Spinal cord (tissue), 10 donors: ENCODE results near the gene PAX3. TPM values are rescaled to one million over a fixed set of nuclear protein-coding genes. Genes with fewer than 3 reads are reported as not detected.

Experiments used
- DNase-seq, 6 donors: peaks; one replicate each; pipeline versions ENCODE4 v3.0.0 to v3.0.0-alpha.2; 2013 to 2015; ENCODE audit warnings: low spot score in 6 of 6, low read depth in 4 of 6
- H3K27ac ChIP-seq: one replicate; pipeline ENCODE4 v1.5.1; 2013; ENCODE audit warnings: low read depth, low read length, control low read depth
- H3K27me3 ChIP-seq: one replicate; pipeline ENCODE4 v1.6.1; 2013; ENCODE audit warnings: low read length; ENCODE audit not compliant: control insufficient read depth, insufficient read depth
- H3K36me3 ChIP-seq: one replicate; pipeline ENCODE4 v1.6.1; 2013; ENCODE audit warnings: low read length; ENCODE audit not compliant: control insufficient read depth, insufficient read depth
- H3K4me1 ChIP-seq: one replicate; pipeline ENCODE4 v1.6.1; 2013; ENCODE audit warnings: low read length; ENCODE audit not compliant: control insufficient read depth, insufficient read depth
- H3K4me3 ChIP-seq: one replicate; pipeline ENCODE4 v1.5.1; 2013; ENCODE audit warnings: low read depth, low read length, control low read depth
- H3K9me3 ChIP-seq: one replicate; pipeline ENCODE4 v1.6.1; 2013; ENCODE audit warnings: low read length; ENCODE audit not compliant: control insufficient read depth, insufficient read depth
- WGBS: methylation state at CpG from one replicate; pipeline ENCODE4 v1.1.5; 2013; ENCODE audit warnings: missing lambda C conversion rate; ENCODE audit not compliant: insufficient coverage; 5-methylcytosine and 5-hydroxymethylcytosine counted together
- polyA plus RNA-seq, 2 donors: library from polyadenylated mRNA; unstranded; fragments of 120-200 nt; gene quantifications; one replicate each; pipeline ENCODE4 v1.2.1, GENCODE V29; 2013; ENCODE audit not compliant: insufficient read length in 2 of 2
- total RNA-seq, 2 donors: library from RNA; depleted of rRNA in 1 of 2; stranded (reverse); fragments of 120-200 nt in 1 of 2; fragments of >200 nt in 1 of 2; gene quantifications; one replicate each; pipeline versions ENCODE4 v1.2.3 to v1.2.4, GENCODE V29; 2013 to 2014
- donor health status: healthy.

The PAX3 gene
- total and polyA plus RNA-seq, 4 donors = 9.4 to 14.2 (median 12.7) TPM

DNA sequence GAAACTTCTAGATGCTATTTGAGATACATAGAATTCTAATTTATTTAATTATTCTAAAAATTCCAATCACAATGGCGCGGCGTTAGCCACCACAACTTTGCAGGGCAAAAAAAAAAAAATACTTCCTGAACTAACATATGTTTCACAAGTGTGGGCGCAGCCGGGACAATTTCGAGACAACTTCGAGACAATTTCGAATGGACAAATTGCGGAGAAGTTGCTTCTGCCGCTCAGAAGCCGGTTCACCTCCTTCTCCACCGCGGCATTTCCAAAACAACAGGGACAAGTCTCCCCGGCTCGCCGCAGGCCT, 842 bp downstream of the PAX3 start:
- Histone ChIP-seq H3K4me1 (peaks cover 68% of the 10 kb centered on the region), H3K36me3 (peaks cover 18% of the 10 kb centered on the region), H3K4me3 (peak overlapping the region; percentile 71), H3K9me3 (no peaks in the 10 kb centered on the region), H3K27ac (peak overlapping the region; percentile 92), H3K27me3 (peaks cover 100% of the 10 kb centered on the region)
- no peak for DNase-seq
- 9% methylated on average over 13 of the region's 16 CpGs for WGBS

DNA sequence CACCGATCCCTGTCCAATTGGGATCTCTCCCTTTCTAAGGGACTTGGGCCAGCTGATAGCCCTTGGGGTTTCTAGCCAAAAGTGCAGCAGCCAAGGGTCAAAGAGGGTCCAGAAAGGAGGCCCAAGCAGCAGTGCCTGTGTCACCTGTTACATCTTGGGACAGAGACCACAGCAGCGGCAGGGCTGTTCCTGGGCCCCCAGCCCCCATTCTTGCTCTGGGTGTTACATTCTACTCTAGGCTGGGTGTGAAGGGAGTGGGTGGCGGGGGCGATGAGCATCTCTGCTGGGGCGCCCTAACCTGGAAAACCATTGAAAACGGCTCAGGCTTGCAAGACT, 1.2 kb downstream of the PAX3 start:
- H3K9me3 ChIP-seq = no peaks in the 10 kb centered on the region
- H3K36me3 ChIP-seq = peaks cover 18% of the 10 kb centered on the region
- 0% methylated on average over 1 of the region's 6 CpGs for WGBS
- peak overlapping the region; percentile 92 for H3K27ac ChIP-seq
- peaks cover 100% of the 10 kb centered on the region for H3K27me3 ChIP-seq
- H3K4me3 ChIP-seq = peak overlapping the region; percentile 71
- H3K4me1 ChIP-seq = peaks cover 69% of the 10 kb centered on the region
- DNase-seq = no peak

DNA sequence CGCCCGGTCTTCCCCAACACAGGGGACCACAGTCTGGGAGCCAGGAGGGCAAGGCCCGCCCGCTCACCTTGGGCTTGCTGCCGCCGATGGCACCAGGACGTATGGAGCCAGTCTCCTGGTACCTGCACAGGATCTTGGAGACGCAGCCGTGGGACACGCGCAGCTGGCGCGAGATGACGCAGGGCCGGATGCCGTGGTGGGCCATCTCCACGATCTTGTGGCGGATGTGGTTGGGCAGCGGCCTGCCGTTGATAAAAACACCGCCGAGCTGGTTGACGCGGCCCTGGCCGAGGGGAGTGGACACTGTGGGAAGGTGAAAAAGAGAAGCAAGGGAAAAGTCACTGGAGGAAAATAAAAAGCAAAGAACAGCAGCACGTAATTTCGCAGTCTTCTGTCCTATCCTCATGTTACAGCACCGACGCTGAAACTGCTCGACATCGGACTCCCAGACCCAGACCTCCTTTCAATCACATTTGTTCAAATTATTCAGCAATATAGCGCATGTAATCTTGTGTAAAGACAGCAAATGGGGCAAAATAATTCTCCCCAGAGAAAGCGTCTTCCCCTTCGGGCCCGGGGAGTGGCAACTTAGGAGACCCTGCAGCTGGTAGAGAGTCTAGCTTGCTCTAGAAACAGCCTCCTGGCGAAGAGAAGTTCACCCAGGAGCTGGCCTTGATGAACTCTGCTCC, 1.7 kb downstream of the PAX3 start:
- H3K4me3 ChIP-seq = peak overlapping the region; percentile 71
- peaks cover 67% of the 10 kb centered on the region for H3K4me1 ChIP-seq
- H3K36me3 ChIP-seq = peaks cover 18% of the 10 kb centered on the region
- peak in 1 of 6 donors; percentile 27 for DNase-seq
- WGBS = 7% methylated on average over 36 of the region's 36 CpGs
- peaks cover 100% of the 10 kb centered on the region for H3K27me3 ChIP-seq
- peak overlapping the region; percentile 92 for H3K27ac ChIP-seq
- H3K9me3 ChIP-seq = no peaks in the 10 kb centered on the region

DNA sequence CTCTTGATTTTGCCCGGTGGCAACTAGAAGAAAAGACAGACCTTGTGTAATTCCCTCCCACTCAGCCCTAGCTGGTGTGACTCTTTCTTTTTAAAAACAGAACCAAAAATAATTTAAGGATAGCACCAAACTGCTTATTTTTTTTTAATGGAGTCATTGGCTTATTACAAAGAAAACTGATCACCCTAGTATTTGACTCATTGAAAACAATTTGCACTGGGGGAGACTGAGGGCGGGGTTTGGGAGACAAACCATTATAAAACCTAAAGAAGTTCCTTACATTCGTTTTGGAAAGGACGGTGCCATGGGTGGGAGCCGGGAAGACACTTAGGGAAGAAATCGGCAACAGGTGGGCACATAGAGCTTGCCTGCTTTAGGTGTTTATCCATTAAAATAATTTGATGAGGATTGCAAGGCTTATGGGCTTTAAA, 2.5 kb downstream of the PAX3 start:
- no peak for DNase-seq
- Histone ChIP-seq H3K27ac (peak overlapping the region; percentile 92), H3K27me3 (peaks cover 100% of the 10 kb centered on the region), H3K9me3 (no peaks in the 10 kb centered on the region), H3K4me3 (peak overlapping the region; percentile 71), H3K36me3 (peaks cover 18% of the 10 kb centered on the region), H3K4me1 (peaks cover 66% of the 10 kb centered on the region)
- 3% methylated on average over 4 of the region's 6 CpGs for WGBS

DNA sequence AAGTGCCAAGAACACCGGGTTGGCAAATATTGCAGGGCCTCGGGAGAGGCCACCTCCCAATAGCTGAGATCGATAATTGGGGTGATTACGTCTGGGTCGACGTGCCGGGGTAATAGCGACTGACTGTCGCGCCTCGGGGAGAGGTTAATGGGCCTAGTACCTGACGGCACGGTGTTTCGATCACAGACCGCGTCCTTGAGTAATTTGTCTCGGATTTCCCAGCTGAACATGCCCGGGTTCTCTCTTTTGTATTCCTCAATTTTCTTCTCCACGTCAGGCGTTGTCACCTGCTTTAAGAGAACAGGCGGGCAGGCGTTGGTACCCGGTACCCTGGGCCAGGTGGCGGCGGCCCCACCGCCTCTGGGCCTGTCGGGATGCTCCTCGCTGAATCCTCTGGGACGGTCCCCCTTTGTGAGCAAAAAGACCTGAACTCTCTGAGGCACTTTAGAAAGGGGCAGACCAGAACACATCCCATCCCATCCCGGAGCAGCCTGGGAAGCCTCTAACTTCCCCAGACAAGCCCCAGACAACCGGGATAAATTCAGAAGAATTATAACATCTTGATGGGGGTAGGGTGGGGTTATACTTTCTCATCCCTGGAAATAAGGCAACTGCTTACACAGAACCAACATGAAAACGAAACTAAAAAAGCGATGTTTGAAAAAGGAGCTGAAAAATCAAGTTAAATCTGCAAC, 3.3 kb downstream of the PAX3 start:
- peaks cover 18% of the 10 kb centered on the region for H3K36me3 ChIP-seq
- 6% methylated on average over 28 of the region's 33 CpGs for WGBS
- H3K27me3 ChIP-seq = peaks cover 100% of the 10 kb centered on the region
- peaks cover 64% of the 10 kb centered on the region for H3K4me1 ChIP-seq
- H3K9me3 ChIP-seq = no peaks in the 10 kb centered on the region
- peak overlapping the region; percentile 71 for H3K4me3 ChIP-seq
- H3K27ac ChIP-seq = peak overlapping the region; percentile 69
- peak in 1 of 6 donors; percentile 54 for DNase-seq

DNA sequence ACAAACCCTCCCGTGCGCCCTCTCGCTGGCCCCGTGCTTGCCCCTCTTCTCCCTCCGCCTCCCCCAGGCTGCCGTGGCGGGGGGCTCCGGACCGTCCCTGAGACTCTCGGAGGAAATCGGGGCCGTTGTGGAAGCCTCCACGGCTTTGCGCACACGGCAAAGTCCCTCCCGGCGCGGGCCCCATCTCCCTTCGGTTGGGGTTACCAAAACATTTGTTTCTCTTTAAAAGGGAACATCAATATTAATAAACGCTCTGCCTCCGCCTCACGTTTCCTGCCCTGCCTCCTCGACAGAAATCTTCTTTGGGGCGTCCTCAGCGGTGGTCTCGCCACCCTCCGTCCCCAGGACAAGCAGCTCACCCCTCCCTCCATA, 3.8 kb downstream of the PAX3 start:
- Histone ChIP-seq H3K9me3 (no peaks in the 10 kb centered on the region), H3K4me3 (peak overlapping the region; percentile 71), H3K4me1 (peaks cover 59% of the 10 kb centered on the region), H3K27me3 (peaks cover 100% of the 10 kb centered on the region), H3K27ac (peak overlapping the region; percentile 69), H3K36me3 (peaks cover 18% of the 10 kb centered on the region)
- no peak for DNase-seq
- 1% methylated on average over 23 of the region's 27 CpGs for WGBS

DNA sequence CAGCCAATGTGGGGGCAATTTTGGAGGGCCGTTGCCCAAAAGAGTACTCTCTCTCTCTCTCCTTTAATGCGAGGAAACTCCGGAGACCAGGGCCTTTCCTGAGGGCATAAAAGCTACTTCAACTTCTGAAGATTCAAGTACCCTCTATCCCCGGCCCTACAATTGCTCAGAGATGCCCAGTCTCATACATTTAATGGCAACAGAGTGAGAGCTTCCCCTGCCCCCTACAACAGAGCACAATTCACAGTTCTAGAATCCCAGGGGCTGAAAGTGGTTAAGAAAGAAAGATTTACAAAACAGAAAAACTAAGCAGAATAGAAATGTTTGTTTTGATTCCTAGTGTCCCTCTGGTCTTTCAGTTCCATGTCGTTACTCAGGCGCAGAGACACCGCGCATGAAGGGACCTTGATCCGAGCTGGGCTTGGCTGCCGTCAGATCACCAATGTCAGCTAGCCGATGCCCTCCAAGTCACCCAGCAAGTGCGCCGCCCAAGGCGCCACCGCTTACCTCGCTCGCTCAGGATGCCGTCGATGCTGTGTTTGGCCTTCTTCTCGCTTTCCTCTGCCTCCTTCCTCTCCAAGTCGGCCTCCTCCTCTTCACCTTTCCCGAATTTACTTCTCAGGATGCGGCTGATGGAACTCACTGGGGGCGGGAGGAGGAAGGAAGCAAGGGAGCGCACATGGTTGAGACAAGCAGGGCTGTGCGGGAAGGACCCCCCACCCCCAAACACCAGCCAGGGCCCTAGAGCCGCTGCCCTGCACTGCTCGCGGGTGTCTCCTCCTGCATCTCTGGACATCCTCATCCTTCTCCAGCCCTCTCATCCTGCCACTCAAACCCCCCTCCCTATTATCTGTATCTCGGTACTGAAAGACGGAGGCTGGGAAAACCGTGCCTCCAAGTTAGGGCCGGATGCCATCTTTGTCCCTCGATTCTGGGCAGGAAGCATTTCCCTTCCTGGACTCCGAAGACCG, 4.9 kb downstream of the PAX3 start:
- Histone ChIP-seq H3K9me3 (no peaks in the 10 kb centered on the region), H3K4me3 (peak overlapping the region; percentile 71), H3K27me3 (peaks cover 100% of the 10 kb centered on the region), H3K4me1 (peaks cover 52% of the 10 kb centered on the region), H3K27ac (peak overlapping the region; percentile 71), H3K36me3 (peaks cover 18% of the 10 kb centered on the region)
- WGBS = 14% methylated on average over 26 of the region's 36 CpGs
- no peak for DNase-seq

DNA sequence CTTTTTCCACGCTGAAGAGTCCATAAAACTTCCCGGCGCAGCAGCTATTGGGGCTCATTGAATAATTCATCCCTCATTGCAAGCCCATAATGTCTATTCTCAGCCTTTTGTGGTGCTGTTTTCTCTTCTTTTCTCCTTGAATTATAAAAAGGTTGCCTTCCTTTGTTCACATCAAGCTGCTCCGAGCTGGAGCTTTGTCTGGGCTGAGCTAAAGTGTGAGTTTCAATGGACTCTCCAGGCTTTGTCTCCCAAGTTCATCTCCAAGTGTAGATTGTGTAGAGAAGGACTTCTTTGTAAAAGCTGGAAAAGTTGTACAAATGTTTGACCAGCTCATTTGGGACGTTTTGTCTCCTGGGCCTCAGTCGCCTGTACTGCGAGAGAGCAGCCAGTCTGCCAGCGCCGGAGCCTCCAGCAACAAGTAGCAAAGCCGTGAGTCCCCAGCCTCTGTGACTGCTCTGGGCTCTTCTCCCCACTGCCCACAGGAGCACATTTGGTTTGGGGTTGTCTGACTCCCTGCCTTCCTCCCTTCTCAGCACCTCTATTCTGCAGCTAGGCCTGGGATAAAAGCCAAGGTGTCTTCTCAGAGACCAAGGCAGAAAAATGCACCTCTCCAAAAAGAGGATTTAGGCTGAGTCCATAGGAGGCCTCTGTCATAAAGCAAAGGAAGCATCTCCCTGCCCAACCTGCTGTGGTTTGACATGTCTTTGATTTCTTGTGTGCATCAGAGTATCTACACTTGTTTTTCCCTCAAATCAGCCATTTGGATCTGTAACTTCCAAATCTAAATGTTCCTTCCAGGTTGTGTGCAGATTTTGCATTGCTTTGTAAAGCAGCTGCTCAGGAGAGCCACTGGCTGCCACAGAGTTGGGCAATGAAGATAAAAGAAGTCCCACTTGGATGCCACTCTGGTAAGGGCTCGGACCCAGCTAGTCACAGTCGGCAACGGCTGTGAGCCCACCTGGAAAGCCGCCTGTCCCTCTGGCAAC, 6.4 kb downstream of the PAX3 start:
- WGBS = 28% methylated on average over 14 of the region's 14 CpGs
- peak overlapping the region; percentile 3 for H3K4me3 ChIP-seq
- peak overlapping the region; percentile 88 for H3K27ac ChIP-seq
- DNase-seq = peak in 2 of 6 donors; percentile 45 to 68
- peaks cover 100% of the 10 kb centered on the region for H3K27me3 ChIP-seq
- peaks cover 18% of the 10 kb centered on the region for H3K36me3 ChIP-seq
- no peaks in the 10 kb centered on the region for H3K9me3 ChIP-seq
- H3K4me1 ChIP-seq = peaks cover 42% of the 10 kb centered on the region

DNA sequence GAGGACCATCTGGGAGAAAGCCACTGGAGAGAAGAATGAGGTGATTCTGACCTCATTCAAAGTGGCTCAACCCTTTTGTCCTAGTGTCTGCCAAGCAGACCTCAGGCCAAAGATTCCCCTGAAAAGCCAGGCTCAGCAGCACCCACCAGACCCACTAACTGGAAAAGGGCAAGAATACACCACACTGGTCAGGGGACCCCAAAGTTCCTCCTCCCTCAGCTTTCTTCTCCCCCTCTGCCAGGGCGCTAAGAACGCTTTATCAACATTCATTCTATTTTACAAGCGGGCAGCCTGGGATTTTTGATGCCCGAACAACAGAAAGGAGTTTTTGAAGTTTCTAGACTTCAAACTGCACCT, 7.3 kb downstream of the PAX3 start:
- DNase-seq = no peak

More for the DNA sequence above, 7.3 kb downstream of the PAX3 start:
- H3K4me3 ChIP-seq = peak overlapping the region; percentile 10
- H3K4me1 ChIP-seq = peaks cover 34% of the 10 kb centered on the region
- WGBS = 32% methylated on average over 4 of the region's 4 CpGs
- H3K27ac ChIP-seq = peak overlapping the region; percentile 88
- peaks cover 100% of the 10 kb centered on the region for H3K27me3 ChIP-seq
- no peaks in the 10 kb centered on the region for H3K9me3 ChIP-seq
- peaks cover 14% of the 10 kb centered on the region for H3K36me3 ChIP-seq
